T-cell (primary cell): ENCODE results near the gene WBP2NL. TPM values are rescaled to one million over a fixed set of nuclear protein-coding genes. Genes with fewer than 3 reads are reported as not detected.

Source experiments
- ATAC-seq, 4 experiments: fragments of 200-7000 bp in 3 of 4; fragments of 150-1000 bp in 1 of 4; cut with Tn5 transposase; replicated peaks in 1 of 4; 1 replicate in 3 of 4; 2 replicates in 1 of 4; pipeline ENCODE4 v1.10.0; 2021; ENCODE audit warnings: moderate library complexity in 3 of 4, mild to moderate bottlenecking in 2 of 4, moderate number of reproducible peaks in 1 of 4
- CTCF ChIA-PET, 2 donors: fragments of 300-600 bp; sonication (Branson Sonifier 250); formaldehyde crosslinking; loops; one replicate each; lab custom pipeline; 2022; ENCODE audit warnings: antibody characterized with exemption in 2 of 2; lab: Charles Lee
- POLR2A ChIA-PET, 2 donors: fragments of 300-600 bp; sonication (Branson Sonifier 250); formaldehyde crosslinking; loops; one replicate each; lab custom pipeline; 2022; ENCODE audit warnings: antibody characterized with exemption in 2 of 2; lab: Charles Lee
- DNase-seq, 35 experiments: peaks; one replicate each; pipeline versions ENCODE4 v3.0.0 to v3.0.0-alpha.2; 2013 to 2023
- H3K27ac ChIP-seq: one replicate; pipeline ENCODE4 v1.5.1; 2013; ENCODE audit warnings: low read length
- H3K27me3 ChIP-seq, 2 experiments: replicated peaks in 1 of 2; 1 replicate in 1 of 2; 2 replicates in 1 of 2; pipeline versions ENCODE4 v1.6.1 to v1.7.0; 2013; ENCODE audit warnings: low read length in 1 of 2, mixed read lengths in 1 of 2; ENCODE audit not compliant: control insufficient read depth in 2 of 2, insufficient read depth in 2 of 2; ENCODE audit errors: extremely low read depth in 1 of 2
- H3K36me3 ChIP-seq, 2 donors: 1 replicate in 1 of 2; 2 replicates in 1 of 2; pipeline versions ENCODE4 v1.6.1 to v1.7.0; 2013; ENCODE audit warnings: low read length in 1 of 2; ENCODE audit not compliant: control insufficient read depth in 2 of 2, insufficient read depth in 1 of 2; ENCODE audit errors: extremely low read depth in 1 of 2
- H3K4me1 ChIP-seq, 2 experiments: 1 replicate in 1 of 2; 2 replicates in 1 of 2; pipeline versions ENCODE4 v1.6.1 to v1.7.0; 2013; ENCODE audit warnings: low read length in 2 of 2, mixed read lengths in 1 of 2; ENCODE audit not compliant: insufficient read depth in 2 of 2, control insufficient read depth in 1 of 2; ENCODE audit errors: extremely low read depth in 1 of 2
- H3K4me3 ChIP-seq, 2 donors: 1 replicate in 1 of 2; 2 replicates in 1 of 2; pipeline versions ENCODE4 v1.5.1 to v1.7.0; 2013; ENCODE audit warnings: mild to moderate bottlenecking in 2 of 2, low read length in 1 of 2, moderate library complexity in 1 of 2; ENCODE audit not compliant: control insufficient read depth in 1 of 2; ENCODE audit errors: extremely low read depth in 1 of 2
- H3K9me3 ChIP-seq: 2 replicates; pipeline ENCODE4 v1.7.0; 2013
- H3K27ac Mint-ChIP-seq, 2 donors: one replicate each; pipeline ENCODE4 v1.8.0; 2020 to 2021; ENCODE audit warnings: mild to moderate bottlenecking in 2 of 2, mixed read lengths in 2 of 2
- H3K27me3 Mint-ChIP-seq, 2 donors: one replicate each; pipeline ENCODE4 v1.8.0; 2021 to 2022; ENCODE audit warnings: mixed read lengths in 2 of 2
- H3K36me3 Mint-ChIP-seq: one replicate; pipeline ENCODE4 v1.8.0; 2021; ENCODE audit warnings: mixed read lengths
- H3K4me1 Mint-ChIP-seq, 3 donors: one replicate each; pipeline ENCODE4 v1.8.0; 2020 to 2022; ENCODE audit warnings: mixed read lengths in 3 of 3, mild to moderate bottlenecking in 1 of 3
- H3K4me3 Mint-ChIP-seq, 3 donors: one replicate each; pipeline ENCODE4 v1.8.0; 2020 to 2022; ENCODE audit warnings: mild to moderate bottlenecking in 3 of 3, mixed read lengths in 3 of 3, moderate library complexity in 3 of 3
- H3K9me3 Mint-ChIP-seq, 3 donors: one replicate each; pipeline ENCODE4 v1.8.0; 2020 to 2022; ENCODE audit warnings: mixed read lengths in 3 of 3
- WGBS: methylation state at CpG from one replicate; pipeline ENCODE4 v1.1.5; 2013; ENCODE audit warnings: missing lambda C conversion rate; ENCODE audit not compliant: insufficient coverage; 5-methylcytosine and 5-hydroxymethylcytosine counted together
- total RNA-seq, 35 experiments: library from RNA in 6 of 35; stranded (reverse) in 6 of 35; fragments of 120-200 nt in 1 of 35; gene quantifications; one replicate each; pipeline versions ENCODE4 v1.2.1 to v1.2.4 and lab custom pipeline; 2013 to 2026

The WBP2NL gene
- total RNA-seq, 5 donors from 2014 or later (not counting 1 experiment from before 2014, with no cell fraction given) = 1.5 to 2.8 (median 2.2) TPM

GRCh38 chr22:41996826-41997225, 1.8 kb upstream of the WBP2NL start:
- Histone ChIP-seq H3K9me3 (no peaks in the 10 kb centered on the region), H3K27me3 (peaks cover 0 to 13% of the 10 kb centered on the region in 2 experiments), H3K4me3 (no peak overlapping the region), H3K36me3 (no peaks in the 10 kb centered on the region), H3K4me1 (peaks cover 2 to 23% of the 10 kb centered on the region in 2 experiments), H3K27ac (no peak overlapping the region)
- POLR2A ChIA-PET = no interaction called here
- Mint-ChIP-seq H3K36me3 (peaks cover 9% of the 10 kb centered on the region), H3K4me3 (no peak overlapping the region), H3K9me3 (peaks cover 3 to 9% (median 8%) of the 10 kb centered on the region in 3 donors), H3K27ac (peak overlapping the region in 1 of 2 donors; percentile 47), H3K4me1 (peaks cover 23 to 25% (median 23%) of the 10 kb centered on the region in 3 donors), H3K27me3 (peaks cover 0 to 4% of the 10 kb centered on the region in 2 donors)
- 88% methylated on average over 5 of the region's 5 CpGs for WGBS
- no peak for ATAC-seq
- CTCF ChIA-PET = no interaction called here
- no peak for DNase-seq

GRCh38 chr22:42000466-42000865, 1.9 kb downstream of the WBP2NL start:
- H3K4me3 Mint-ChIP-seq = peak overlapping the region in 1 of 3 donors; percentile 59
- H3K36me3 ChIP-seq = no peaks in the 10 kb centered on the region
- ChIA-PET CTCF (no interaction called here), POLR2A (no interaction called here)
- H3K27ac Mint-ChIP-seq = no peak overlapping the region
- 91% methylated on average over 5 of the region's 8 CpGs for WGBS
- no peak overlapping the region for H3K27ac ChIP-seq
- H3K4me1 Mint-ChIP-seq = peaks cover 23 to 25% (median 23%) of the 10 kb centered on the region in 3 donors
- no peaks in the 10 kb centered on the region for H3K9me3 ChIP-seq
- H3K9me3 Mint-ChIP-seq = peaks cover 3 to 20% (median 17%) of the 10 kb centered on the region in 3 donors
- no peak overlapping the region for H3K4me3 ChIP-seq
- DNase-seq (no peak), ATAC-seq (no peak)
- no peaks in the 10 kb centered on the region for H3K27me3 Mint-ChIP-seq
- H3K27me3 ChIP-seq = peaks cover 0 to 13% of the 10 kb centered on the region in 2 experiments
- peaks cover 9% of the 10 kb centered on the region for H3K36me3 Mint-ChIP-seq
- peaks cover 2 to 23% of the 10 kb centered on the region in 2 experiments for H3K4me1 ChIP-seq

GRCh38 chr22:42001121-42001520, 2.5 kb downstream of the WBP2NL start:
- Mint-ChIP-seq H3K9me3 (peaks cover 3 to 20% (median 20%) of the 10 kb centered on the region in 3 donors), H3K27me3 (no peaks in the 10 kb centered on the region), H3K36me3 (peaks cover 9% of the 10 kb centered on the region), H3K4me3 (no peak overlapping the region), H3K27ac (no peak overlapping the region), H3K4me1 (peaks cover 23 to 25% (median 23%) of the 10 kb centered on the region in 3 donors)
- H3K4me1 ChIP-seq = peaks cover 2 to 23% of the 10 kb centered on the region in 2 experiments
- ChIA-PET CTCF (no interaction called here), POLR2A (no interaction called here)
- ATAC-seq (no peak), DNase-seq (no peak)
- H3K4me3 ChIP-seq = no peak overlapping the region
- no peaks in the 10 kb centered on the region for H3K36me3 ChIP-seq
- no peak overlapping the region for H3K27ac ChIP-seq
- WGBS = 85% methylated on average over 7 of the region's 8 CpGs
- peaks cover 0 to 13% of the 10 kb centered on the region in 2 experiments for H3K27me3 ChIP-seq
- no peaks in the 10 kb centered on the region for H3K9me3 ChIP-seq

- Mint-ChIP-seq H3K4me1 (peaks cover 23% of the 10 kb centered on the region in 3 donors), H3K27ac (no peak overlapping the region), H3K4me3 (no peak overlapping the region), H3K9me3 (peaks cover 3 to 20% (median 20%) of the 10 kb centered on the region in 3 donors), H3K36me3 (peaks cover 9% of the 10 kb centered on the region), H3K27me3 (no peaks in the 10 kb centered on the region)
- Histone ChIP-seq H3K36me3 (no peaks in the 10 kb centered on the region), H3K9me3 (no peaks in the 10 kb centered on the region), H3K27me3 (peaks cover 0 to 10% of the 10 kb centered on the region in 2 experiments), H3K27ac (no peak overlapping the region), H3K4me1 (peaks cover 2 to 23% of the 10 kb centered on the region in 2 experiments), H3K4me3 (no peak overlapping the region)
- ChIA-PET POLR2A (no interaction called here), CTCF (no interaction called here)
- DNase-seq = no peak
- 97% methylated on average over 6 of the region's 12 CpGs for WGBS
- ATAC-seq = no peak
Measured at GRCh38 chr22:42001706-42002105, 3.1 kb downstream of the WBP2NL start.

- DNase-seq (no peak), ATAC-seq (no peak)
- WGBS = 58% methylated on average over 3 of the region's 4 CpGs
- Histone ChIP-seq H3K27ac (no peak overlapping the region), H3K4me1 (no peaks in the 10 kb centered on the region), H3K9me3 (no peaks in the 10 kb centered on the region), H3K36me3 (no peaks in the 10 kb centered on the region), H3K27me3 (peaks cover 0 to 2% of the 10 kb centered on the region in 2 experiments), H3K4me3 (no peak overlapping the region)
- Mint-ChIP-seq H3K36me3 (peaks cover 3% of the 10 kb centered on the region), H3K4me3 (no peak overlapping the region), H3K4me1 (no peaks in the 10 kb centered on the region), H3K27ac (no peak overlapping the region), H3K27me3 (peaks cover 4 to 5% of the 10 kb centered on the region in 2 donors), H3K9me3 (peaks cover 0 to 22% (median 15%) of the 10 kb centered on the region in 3 donors)
- POLR2A ChIA-PET = no interaction called here
- CTCF ChIA-PET = no interaction called here
Measured at GRCh38 chr22:42007922-42008321, 9.3 kb downstream of the WBP2NL start.

GRCh38 chr22:42010778-42011177, 12.2 kb downstream of the WBP2NL start:
- ChIA-PET CTCF (no interaction called here), POLR2A (no interaction called here)
- H3K27me3 Mint-ChIP-seq = peaks cover 4 to 5% of the 10 kb centered on the region in 2 donors
- ATAC-seq = no peak
- no peak overlapping the region for H3K4me3 ChIP-seq
- H3K9me3 ChIP-seq = no peaks in the 10 kb centered on the region
- H3K9me3 Mint-ChIP-seq = peaks cover 0 to 13% (median 9%) of the 10 kb centered on the region in 3 donors
- no peak overlapping the region for H3K4me3 Mint-ChIP-seq
- no peak for DNase-seq
- peaks cover 3% of the 10 kb centered on the region for H3K36me3 Mint-ChIP-seq
- H3K4me1 ChIP-seq = no peaks in the 10 kb centered on the region
- no peak overlapping the region for H3K27ac Mint-ChIP-seq
- no peak overlapping the region for H3K27ac ChIP-seq
- H3K36me3 ChIP-seq = no peaks in the 10 kb centered on the region
- 93% methylated on average over 2 of the region's 7 CpGs for WGBS
- H3K27me3 ChIP-seq = peaks cover 0 to 9% of the 10 kb centered on the region in 2 experiments
- no peaks in the 10 kb centered on the region for H3K4me1 Mint-ChIP-seq
